ENCODE measurements around the gene FSTL4. TPM values are rescaled to one million over a fixed set of nuclear protein-coding genes. Genes with fewer than 3 reads are reported as not detected.

Gene FSTL4
- total and polyA plus RNA-seq, 4 donors, result 0.08 to 1.4 (median 0.31) TPM

GRCh38 chr5:133247881-133248624 lies 364.3 kb downstream of the FSTL4 start:
- WGBS, 2 donors, result 84 to 91% methylated on average over 5 of the region's 5 CpGs
- Histone ChIP-seq H3K4me1 (ENCODE audit: control insufficient read depth in 5 of 5, insufficient read depth in 5 of 5, low read length in 5 of 5) (peaks cover 0 to 8% (median 0%) of the 10 kb centered on the region in 5 donors), H3K9me3 (ENCODE audit: control insufficient read depth in 4 of 4, insufficient read depth in 3 of 4, low read length in 3 of 4) (no peaks in the 10 kb centered on the region), H3K4me3 (no peak overlapping the region), H3K27me3 (ENCODE audit: control insufficient read depth in 3 of 3, insufficient read depth in 3 of 3, low read length in 2 of 3) (no peaks in the 10 kb centered on the region), H3K27ac (ENCODE audit: low read depth in 1 of 2, low read length in 1 of 2) (no peak overlapping the region), H3K36me3 (ENCODE audit: control insufficient read depth in 4 of 4, insufficient read depth in 4 of 4, low read length in 4 of 4) (no peaks in the 10 kb centered on the region), H3K9ac (ENCODE audit: insufficient read depth in 1 of 2, low read length in 2 of 2) (no peak overlapping the region)
- TF ChIP-seq, protein P1, sequence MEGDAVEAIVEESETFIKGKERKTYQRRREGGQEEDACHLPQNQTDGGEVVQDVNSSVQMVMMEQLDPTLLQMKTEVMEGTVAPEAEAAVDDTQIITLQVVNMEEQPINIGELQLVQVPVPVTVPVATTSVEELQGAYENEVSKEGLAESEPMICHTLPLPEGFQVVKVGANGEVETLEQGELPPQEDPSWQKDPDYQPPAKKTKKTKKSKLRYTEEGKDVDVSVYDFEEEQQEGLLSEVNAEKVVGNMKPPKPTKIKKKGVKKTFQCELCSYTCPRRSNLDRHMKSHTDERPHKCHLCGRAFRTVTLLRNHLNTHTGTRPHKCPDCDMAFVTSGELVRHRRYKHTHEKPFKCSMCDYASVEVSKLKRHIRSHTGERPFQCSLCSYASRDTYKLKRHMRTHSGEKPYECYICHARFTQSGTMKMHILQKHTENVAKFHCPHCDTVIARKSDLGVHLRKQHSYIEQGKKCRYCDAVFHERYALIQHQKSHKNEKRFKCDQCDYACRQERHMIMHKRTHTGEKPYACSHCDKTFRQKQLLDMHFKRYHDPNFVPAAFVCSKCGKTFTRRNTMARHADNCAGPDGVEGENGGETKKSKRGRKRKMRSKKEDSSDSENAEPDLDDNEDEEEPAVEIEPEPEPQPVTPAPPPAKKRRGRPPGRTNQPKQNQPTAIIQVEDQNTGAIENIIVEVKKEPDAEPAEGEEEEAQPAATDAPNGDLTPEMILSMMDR (IDR thresholded peaks at IDR 0.05; ENCODE audit: control extremely low read depth, extremely low read depth), result no peak
- ATAC-seq (ENCODE audit: insufficient read depth, low FRiP score) (no peak), DNase-seq (peak; percentile 31 to 36 (median 33))

DNA sequence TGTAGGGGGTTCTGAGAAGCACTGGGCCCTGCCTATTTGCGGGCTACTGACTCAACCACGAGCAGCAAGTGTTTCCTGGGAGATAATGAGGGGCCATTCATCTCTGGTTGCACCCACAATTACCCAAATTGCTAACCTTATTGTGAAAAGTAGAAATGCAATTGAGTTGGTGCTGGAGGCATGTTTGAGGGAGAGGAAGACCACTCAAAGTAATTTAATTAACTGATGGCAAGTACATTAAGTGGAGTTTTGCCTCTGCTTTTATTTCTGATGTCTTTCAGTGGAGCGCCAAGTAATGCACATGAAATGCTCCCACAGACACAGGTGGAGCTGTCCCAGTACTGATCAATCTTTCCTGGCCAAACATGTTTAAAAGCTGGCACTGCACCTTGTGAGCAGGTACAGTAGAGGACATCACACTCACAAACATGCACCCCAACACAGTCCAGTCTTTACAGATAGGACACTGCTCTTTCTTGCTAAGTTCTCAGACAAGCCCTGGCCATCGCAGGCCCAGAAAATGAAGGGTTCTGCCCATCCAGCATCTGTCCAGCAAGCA lies 365.1 kb downstream of the FSTL4 start:
- DNase-seq (no peak), ATAC-seq (ENCODE audit: insufficient read depth, low FRiP score) (no peak)
- H3K4me3 ChIP-seq, result no peak overlapping the region
- H3K27me3 ChIP-seq (ENCODE audit: control insufficient read depth in 3 of 3, insufficient read depth in 3 of 3, low read length in 2 of 3), result no peaks in the 10 kb centered on the region
- H3K9me3 ChIP-seq (ENCODE audit: control insufficient read depth in 4 of 4, insufficient read depth in 3 of 4, low read length in 3 of 4), result no peaks in the 10 kb centered on the region
- H3K27ac ChIP-seq (ENCODE audit: low read depth in 1 of 2, low read length in 1 of 2), result no peak overlapping the region
- TF ChIP-seq, protein P1 (IDR thresholded peaks at IDR 0.05; ENCODE audit: control extremely low read depth, extremely low read depth), result no peak
- peaks cover 0 to 9% (median 0%) of the 10 kb centered on the region in 5 donors for H3K4me1 ChIP-seq (ENCODE audit: control insufficient read depth in 5 of 5, insufficient read depth in 5 of 5, low read length in 5 of 5)
- no peak overlapping the region for H3K9ac ChIP-seq (ENCODE audit: insufficient read depth in 1 of 2, low read length in 2 of 2)
- no peaks in the 10 kb centered on the region for H3K36me3 ChIP-seq (ENCODE audit: control insufficient read depth in 4 of 4, insufficient read depth in 4 of 4, low read length in 4 of 4)
- 67 to 81% methylated on average over 4 of the region's 4 CpGs for WGBS, 2 donors

- no peak for DNase-seq
- ATAC-seq (ENCODE audit: insufficient read depth, low FRiP score), result no peak
- TF ChIP-seq, protein P1 (IDR thresholded peaks at IDR 0.05; ENCODE audit: control extremely low read depth, extremely low read depth), result no peak
- no peaks in the 10 kb centered on the region for H3K9me3 ChIP-seq (ENCODE audit: control insufficient read depth in 4 of 4, insufficient read depth in 3 of 4, low read length in 3 of 4)
- no peak overlapping the region for H3K27ac ChIP-seq (ENCODE audit: low read depth in 1 of 2, low read length in 1 of 2)
- no peak overlapping the region for H3K9ac ChIP-seq (ENCODE audit: insufficient read depth in 1 of 2, low read length in 2 of 2)
- 83 to 85% methylated on average over 13 of the region's 13 CpGs for WGBS, 2 donors
- H3K4me3 ChIP-seq, result no peak overlapping the region
- no peaks in the 10 kb centered on the region for H3K27me3 ChIP-seq (ENCODE audit: control insufficient read depth in 3 of 3, insufficient read depth in 3 of 3, low read length in 2 of 3)
- H3K4me1 ChIP-seq (ENCODE audit: control insufficient read depth in 5 of 5, insufficient read depth in 5 of 5, low read length in 5 of 5), result peaks cover 0 to 11% (median 0%) of the 10 kb centered on the region in 5 donors
- H3K36me3 ChIP-seq (ENCODE audit: control insufficient read depth in 4 of 4, insufficient read depth in 4 of 4, low read length in 4 of 4), result no peaks in the 10 kb centered on the region
Measured at GRCh38 chr5:133246376-133247150, 365.8 kb downstream of the FSTL4 start.
